ENCODE measurements around the gene NPRL2. TPM values are rescaled to one million over a fixed set of nuclear protein-coding genes. Genes with fewer than 3 reads are reported as not detected.
A peak's percentile ranks its signal among the peaks of the same experiment; 100 is the strongest.

NPRL2 gene
- total RNA-seq, 1 donor from 2014 or later = 23.3 TPM

DNA sequence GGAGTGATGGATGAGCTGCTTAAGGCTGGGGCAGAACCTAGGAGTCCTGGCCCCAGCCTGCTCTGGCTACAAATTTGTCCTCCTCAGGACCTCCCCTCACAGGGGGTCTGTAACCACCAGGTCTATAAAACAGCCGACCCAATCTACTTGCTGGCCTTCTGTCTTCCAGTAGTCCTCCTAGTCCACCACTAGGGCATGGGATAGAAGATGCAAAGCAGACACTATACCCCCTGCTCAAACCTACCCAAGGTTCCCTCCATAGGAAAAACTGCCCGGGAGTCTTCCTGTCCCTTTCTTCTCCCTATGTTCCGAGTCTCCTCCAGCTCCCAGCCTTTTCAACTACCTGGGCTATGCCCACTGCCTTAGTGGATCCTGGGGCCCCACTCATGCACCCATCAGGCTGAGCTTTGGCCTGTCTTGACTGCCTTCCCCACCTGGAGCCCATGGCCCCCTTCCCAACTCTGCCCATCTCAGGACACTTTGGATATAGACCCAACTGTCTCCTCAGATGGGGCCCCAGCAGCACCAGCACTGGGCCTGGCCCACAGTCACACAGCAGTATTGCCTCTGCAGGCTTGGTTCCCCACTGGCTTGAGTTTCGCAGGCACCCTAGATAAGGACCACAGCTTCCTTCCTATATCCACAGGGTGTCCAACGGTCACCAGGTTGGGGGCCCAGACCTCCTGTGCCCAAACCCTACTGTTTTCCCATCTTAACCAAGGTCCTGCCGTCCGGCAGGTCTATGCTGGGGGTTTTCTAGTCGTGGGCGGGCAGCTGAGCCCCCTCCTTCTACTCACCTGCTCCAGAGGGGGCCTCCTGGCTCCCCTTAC lies 52.5 kb downstream of the NPRL2 start:
- DNase-seq (ENCODE audit: low spot score in 2 of 2, unreplicated experiment in 2 of 2) = no peak
- H3K9me3 Mint-ChIP-seq = no peaks in the 10 kb centered on the region
- H3K27ac Mint-ChIP-seq = peak overlapping the region; percentile 21
- peaks cover 26% of the 10 kb centered on the region for H3K4me1 Mint-ChIP-seq
- H3K4me3 Mint-ChIP-seq = peak overlapping the region; percentile 95
- H3K27me3 Mint-ChIP-seq (ENCODE audit: low read depth) = no peaks in the 10 kb centered on the region
- TF ChIP-seq, protein P1, sequence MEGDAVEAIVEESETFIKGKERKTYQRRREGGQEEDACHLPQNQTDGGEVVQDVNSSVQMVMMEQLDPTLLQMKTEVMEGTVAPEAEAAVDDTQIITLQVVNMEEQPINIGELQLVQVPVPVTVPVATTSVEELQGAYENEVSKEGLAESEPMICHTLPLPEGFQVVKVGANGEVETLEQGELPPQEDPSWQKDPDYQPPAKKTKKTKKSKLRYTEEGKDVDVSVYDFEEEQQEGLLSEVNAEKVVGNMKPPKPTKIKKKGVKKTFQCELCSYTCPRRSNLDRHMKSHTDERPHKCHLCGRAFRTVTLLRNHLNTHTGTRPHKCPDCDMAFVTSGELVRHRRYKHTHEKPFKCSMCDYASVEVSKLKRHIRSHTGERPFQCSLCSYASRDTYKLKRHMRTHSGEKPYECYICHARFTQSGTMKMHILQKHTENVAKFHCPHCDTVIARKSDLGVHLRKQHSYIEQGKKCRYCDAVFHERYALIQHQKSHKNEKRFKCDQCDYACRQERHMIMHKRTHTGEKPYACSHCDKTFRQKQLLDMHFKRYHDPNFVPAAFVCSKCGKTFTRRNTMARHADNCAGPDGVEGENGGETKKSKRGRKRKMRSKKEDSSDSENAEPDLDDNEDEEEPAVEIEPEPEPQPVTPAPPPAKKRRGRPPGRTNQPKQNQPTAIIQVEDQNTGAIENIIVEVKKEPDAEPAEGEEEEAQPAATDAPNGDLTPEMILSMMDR (IDR thresholded peaks at IDR 0.05; ENCODE audit: unreplicated experiment) = no peak
- H3K36me3 Mint-ChIP-seq = no peaks in the 10 kb centered on the region

- no peak overlapping the region for H3K27ac Mint-ChIP-seq
- no peak for DNase-seq (ENCODE audit: low spot score in 2 of 2, unreplicated experiment in 2 of 2)
- no peak overlapping the region for H3K4me3 Mint-ChIP-seq
- TF ChIP-seq, protein P1 (IDR thresholded peaks at IDR 0.05; ENCODE audit: unreplicated experiment) = no peak
- no peaks in the 10 kb centered on the region for H3K9me3 Mint-ChIP-seq
- H3K27me3 Mint-ChIP-seq (ENCODE audit: low read depth) = no peaks in the 10 kb centered on the region
- peaks cover 25% of the 10 kb centered on the region for H3K4me1 Mint-ChIP-seq
- H3K36me3 Mint-ChIP-seq = no peaks in the 10 kb centered on the region
Observed at GRCh38 chr3:50297384-50297775, 53.2 kb downstream of the NPRL2 start.

Other genes with a start within 250 kb of the NPRL2 start
- gene SEMA3F, start 195.5 kb downstream of the NPRL2 start, total RNA-seq = 94.5 to 101 TPM (median 99.1 TPM) in 3 replicates
- gene GNAT1, start 159.2 kb downstream of the NPRL2 start, total RNA-seq = 0.27 to 0.98 TPM (median 0.55 TPM) in 3 replicates
- gene SLC38A3, start 145.5 kb downstream of the NPRL2 start, total RNA-seq = 0.84 to 2.5 TPM (median 1.8 TPM) in 3 replicates
- gene GNAI2, start 114.6 kb downstream of the NPRL2 start, total RNA-seq = 155 to 159 TPM (median 156 TPM) in 3 replicates
- gene SEMA3B, start 81.6 kb downstream of the NPRL2 start, total RNA-seq = 166 to 179 TPM (median 177 TPM) in 3 replicates
- gene LSMEM2, start 71.7 kb downstream of the NPRL2 start, total RNA-seq = 0.38 to 0.51 TPM (median 0.50 TPM) in 3 replicates
- 40.2 to 47.3 TPM (median 46.9 TPM) in 3 replicates for gene IFRD2, start 58.3 kb downstream of the NPRL2 start, total RNA-seq
- 2.9 to 3.0 TPM (median 2.9 TPM) in 3 replicates for gene HYAL3, start 51.4 kb downstream of the NPRL2 start, total RNA-seq
- 14.5 to 17.3 TPM (median 15.4 TPM) in 3 replicates for gene NAA80, start 51.4 kb downstream of the NPRL2 start, total RNA-seq
- 2.4 to 3.5 TPM (median 2.7 TPM) in 3 replicates for gene HYAL1, start 47.2 kb downstream of the NPRL2 start, total RNA-seq
- 71.5 to 76.3 TPM (median 75.1 TPM) in 3 replicates for gene HYAL2, start 28.0 kb downstream of the NPRL2 start, total RNA-seq
- 19.8 to 23.3 TPM (median 20.3 TPM) in 3 replicates for gene TUSC2, start 22.6 kb downstream of the NPRL2 start, total RNA-seq
- 13.7 to 15.4 TPM (median 14.3 TPM) in 3 replicates for gene RASSF1, start 9.9 kb downstream of the NPRL2 start, total RNA-seq
- gene ZMYND10, start 5.0 kb downstream of the NPRL2 start, total RNA-seq = 0.54 to 1.00 TPM (median 0.83 TPM) in 3 replicates
- gene CYB561D2, start 87 bp upstream of the NPRL2 start, total RNA-seq = 12.9 to 13.6 TPM (median 13.1 TPM) in 3 replicates
- gene TMEM115, start 8.7 kb upstream of the NPRL2 start, total RNA-seq = 38.6 to 41.3 TPM (median 40.3 TPM) in 3 replicates
- gene CACNA2D2, start 152.9 kb upstream of the NPRL2 start, total RNA-seq = 9.9 to 10.8 TPM (median 9.9 TPM) in 3 replicates
- 12.7 to 15.1 TPM (median 12.8 TPM) in 3 replicates for gene C3orf18, start 217.0 kb upstream of the NPRL2 start, total RNA-seq
- gene HEMK1, start 218.7 kb upstream of the NPRL2 start, total RNA-seq = 32.1 to 34.1 TPM (median 32.8 TPM) in 3 replicates

Measured in mesothelial cell of epicardium (in vitro differentiated cells).